GM21515 (cell line): Measurements from ENCODE around the gene EYS.
A peak's percentile ranks its signal among the peaks of the same experiment; 100 is the strongest.

Source experiments
- ATAC-seq: cut with Tn5 transposase; IDR thresholded peaks from one replicate; pipeline ENCODE4 v1.9.1; 2021; ENCODE audit not compliant: unreplicated experiment

The EYS gene

DNA sequence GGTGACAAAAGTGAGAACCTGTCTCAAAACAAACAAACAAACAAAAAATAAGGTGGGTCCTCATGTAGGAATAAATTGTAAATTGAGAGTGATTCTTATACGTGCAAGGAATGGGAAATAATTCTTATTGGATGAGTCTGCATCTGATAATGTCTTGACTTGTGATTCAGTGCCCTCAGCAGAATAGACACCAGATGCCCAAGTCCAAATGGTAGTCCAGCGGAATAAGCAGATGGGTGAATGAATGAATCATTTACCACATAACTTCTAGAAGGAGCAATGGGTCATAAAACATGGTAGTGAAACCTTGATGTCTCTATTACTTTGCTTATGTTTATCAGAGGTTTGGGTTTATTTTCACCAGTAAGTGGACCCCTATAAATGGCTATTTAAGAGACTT lies 1323.7 kb downstream of the EYS start:
- no peak for ATAC-seq

DNA sequence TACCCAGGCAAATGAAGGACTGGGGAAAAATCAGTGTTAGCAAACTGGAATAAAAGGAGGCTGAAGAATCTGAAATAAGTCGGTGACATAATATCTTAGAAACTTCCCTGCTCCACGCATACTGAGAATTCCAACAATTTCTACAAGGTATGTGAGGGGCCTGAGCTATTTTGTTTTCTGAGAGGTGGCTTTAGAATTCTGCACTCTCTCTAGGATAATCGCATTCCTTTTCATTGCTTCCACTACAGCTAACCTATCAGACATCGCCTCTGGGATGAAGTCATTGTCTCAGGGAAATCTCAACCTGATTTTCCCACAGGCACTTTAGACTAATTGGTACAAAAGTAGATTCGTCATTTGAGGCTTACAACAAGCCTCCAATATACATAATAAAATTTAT lies 1330.6 kb downstream of the EYS start:
- no peak for ATAC-seq

GRCh38 chr6:64357430-64357829 lies 1349.6 kb downstream of the EYS start:
- no peak for ATAC-seq

- ATAC-seq: no peak
Measured at GRCh38 chr6:64347411-64347810, 1359.6 kb downstream of the EYS start.

GRCh38 chr6:64335195-64335594 lies 1371.8 kb downstream of the EYS start:
- no peak for ATAC-seq

DNA sequence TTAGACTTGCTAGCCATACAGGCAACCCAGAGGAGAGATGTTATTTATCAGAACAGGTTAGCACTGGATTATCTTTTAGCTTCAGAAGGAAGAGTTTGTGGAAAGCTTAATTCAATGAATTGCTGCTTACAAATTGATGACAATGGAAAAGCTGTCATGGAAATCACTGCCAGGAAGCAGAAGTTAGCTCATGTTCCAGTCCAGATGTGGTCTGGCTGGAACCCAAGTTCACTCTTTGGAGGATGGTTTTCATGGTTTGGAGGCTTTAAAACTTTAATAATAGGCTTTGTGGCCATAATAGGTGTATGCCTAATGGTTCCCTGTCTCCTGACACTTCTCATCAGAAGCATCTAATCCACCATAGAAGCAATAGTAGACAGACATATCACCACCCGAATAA lies 1372.4 kb downstream of the EYS start:
- no peak for ATAC-seq

- no peak for ATAC-seq
Measured at GRCh38 chr6:64330694-64331307, 1376.2 kb downstream of the EYS start.

- no peak for ATAC-seq
Measured at GRCh38 chr6:64326939-64327338, 1380.1 kb downstream of the EYS start.

DNA sequence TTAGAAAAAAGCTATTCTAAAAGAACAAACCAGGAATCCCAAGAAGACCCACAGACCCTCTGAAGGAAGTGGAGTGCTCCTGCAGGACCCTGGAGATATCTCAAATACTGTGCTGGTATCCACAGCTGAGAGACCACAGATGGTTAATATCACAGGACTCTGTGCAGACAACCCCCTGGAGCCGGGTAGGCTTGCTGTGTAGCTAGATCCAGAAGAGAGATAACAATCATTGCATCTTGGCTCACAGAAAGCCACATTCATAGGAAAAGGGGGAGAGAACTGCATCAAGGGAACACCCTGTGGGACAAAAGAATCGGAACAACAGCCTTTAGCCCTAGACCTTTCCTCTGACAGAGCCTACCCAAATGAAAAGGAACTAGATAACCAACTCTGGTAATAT lies 1381.9 kb downstream of the EYS start:
- ATAC-seq: no peak

GRCh38 chr6:64310214-64310613 lies 1396.8 kb downstream of the EYS start:
- no peak for ATAC-seq

DNA sequence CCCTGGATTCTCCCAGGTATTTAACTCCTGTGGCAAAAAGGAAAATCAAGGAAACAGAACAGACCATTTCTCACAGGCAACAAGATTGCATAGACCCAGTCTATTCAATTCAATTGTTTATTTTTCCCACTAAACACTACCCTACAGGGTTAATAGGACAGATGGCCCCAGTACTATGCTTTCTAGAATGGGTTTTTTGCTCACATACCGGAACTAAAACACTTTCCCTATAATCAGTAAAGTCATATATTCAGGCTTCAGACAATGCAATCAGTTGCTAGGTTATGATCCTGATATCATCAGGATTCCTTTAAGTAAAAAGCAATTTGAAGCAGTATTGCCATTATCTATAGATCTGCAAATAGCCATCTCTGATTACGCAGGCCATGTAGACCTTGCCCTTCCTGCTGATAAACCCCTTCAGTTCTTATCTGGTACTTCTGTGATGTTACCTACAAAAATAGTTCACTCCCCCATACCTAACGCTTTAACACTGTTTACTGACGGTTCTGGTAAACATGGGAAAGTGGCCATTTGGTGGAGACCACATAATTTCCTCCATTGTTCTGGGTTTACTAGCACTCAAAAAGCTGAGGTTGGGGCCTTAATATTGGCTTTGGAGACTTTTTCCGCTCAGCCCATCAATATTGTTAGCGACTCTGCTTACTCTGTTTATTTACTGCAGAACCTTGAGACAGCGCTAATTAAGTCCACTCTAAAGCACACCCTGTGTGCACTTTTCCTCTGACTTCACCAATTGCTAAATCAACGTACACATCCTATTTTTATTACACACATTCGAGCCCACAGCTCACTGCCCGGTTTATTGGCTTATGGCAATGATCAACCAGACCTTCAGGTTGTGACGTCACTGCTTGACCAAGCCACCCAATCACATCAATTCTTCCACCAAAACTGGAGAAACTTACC lies 1405.5 kb downstream of the EYS start:
- no peak for ATAC-seq

DNA sequence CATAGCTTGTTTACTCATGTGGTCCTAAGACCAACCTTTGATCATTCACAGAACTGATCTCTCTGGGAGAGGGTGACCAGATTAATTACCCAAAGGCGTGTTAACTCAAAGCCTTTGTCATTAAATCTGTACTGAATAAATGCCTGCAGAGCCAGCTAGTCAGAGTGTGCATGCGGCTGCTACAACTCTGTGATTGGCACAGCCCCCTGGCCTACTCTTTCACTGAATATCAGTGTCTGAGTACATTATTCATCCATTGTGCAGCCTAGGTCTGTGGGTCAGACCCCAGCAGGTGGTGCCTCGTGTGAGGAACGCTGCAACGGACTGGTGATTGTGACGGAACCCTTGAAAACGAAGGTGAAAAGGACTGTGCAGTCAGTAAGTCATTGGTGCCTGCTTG lies 1407.8 kb downstream of the EYS start:
- ATAC-seq: no peak

- ATAC-seq: no peak
Measured at GRCh38 chr6:64294034-64294433, 1413.0 kb downstream of the EYS start.

GRCh38 chr6:64293298-64293697 lies 1413.7 kb downstream of the EYS start:
- ATAC-seq: no peak

DNA sequence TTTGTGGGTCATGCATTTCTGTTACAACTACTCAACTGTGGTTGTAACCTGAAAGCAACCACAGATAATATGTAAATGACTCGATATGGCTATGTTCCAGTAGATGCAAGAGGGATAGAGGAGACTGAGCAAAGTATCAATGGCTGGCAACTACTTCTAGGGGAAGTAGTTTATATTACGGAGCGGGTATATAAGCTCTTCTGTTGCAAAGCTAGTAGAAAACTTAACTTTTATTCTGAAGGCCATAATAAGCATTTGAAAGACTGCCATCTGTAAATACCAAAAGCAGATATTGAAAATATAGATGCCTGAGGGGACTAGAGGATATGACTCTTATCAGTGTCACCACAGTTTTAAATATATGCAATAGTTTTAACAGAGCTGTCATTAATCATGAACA lies 1416.2 kb downstream of the EYS start:
- no peak for ATAC-seq

DNA sequence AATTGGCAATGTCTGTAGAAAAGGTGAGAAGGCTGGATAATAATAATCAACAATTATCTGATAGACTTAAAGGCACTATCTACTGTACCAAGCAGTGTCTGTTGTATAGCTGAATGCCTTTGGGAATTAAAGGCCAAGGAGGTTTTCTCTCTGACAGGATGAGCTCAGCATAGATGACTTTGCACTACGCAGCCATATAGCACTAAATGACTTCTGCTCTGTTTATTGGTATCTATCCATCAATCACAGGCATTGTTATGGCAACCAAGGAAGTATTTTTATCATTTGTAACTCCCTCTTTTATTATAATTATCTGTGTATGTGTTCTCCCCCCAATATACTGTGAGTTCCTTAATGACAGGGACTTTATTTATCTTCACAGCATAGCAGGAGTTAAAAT lies 1417.1 kb downstream of the EYS start:
- no peak for ATAC-seq

- ATAC-seq: no peak
Measured at GRCh38 chr6:64288351-64288750, 1418.7 kb downstream of the EYS start.

DNA sequence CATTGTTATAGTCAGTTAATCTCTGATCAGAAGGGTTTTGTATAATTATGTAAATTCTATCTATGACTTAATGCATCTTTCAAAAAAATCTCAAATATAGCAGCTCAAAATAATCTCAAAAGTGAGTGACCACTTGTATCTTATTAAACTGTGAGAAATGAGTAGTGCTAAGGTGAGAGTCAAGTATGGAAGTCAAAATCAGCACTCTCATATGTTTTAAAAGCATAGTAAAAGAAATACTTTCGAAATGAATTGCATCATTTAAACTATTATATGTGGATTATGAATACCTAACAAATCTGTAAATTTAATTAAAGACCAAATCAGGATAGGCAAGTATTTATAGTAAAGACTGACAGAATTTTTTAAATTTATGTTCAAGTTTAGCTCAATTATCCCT lies 1425.9 kb downstream of the EYS start:
- no peak for ATAC-seq

DNA sequence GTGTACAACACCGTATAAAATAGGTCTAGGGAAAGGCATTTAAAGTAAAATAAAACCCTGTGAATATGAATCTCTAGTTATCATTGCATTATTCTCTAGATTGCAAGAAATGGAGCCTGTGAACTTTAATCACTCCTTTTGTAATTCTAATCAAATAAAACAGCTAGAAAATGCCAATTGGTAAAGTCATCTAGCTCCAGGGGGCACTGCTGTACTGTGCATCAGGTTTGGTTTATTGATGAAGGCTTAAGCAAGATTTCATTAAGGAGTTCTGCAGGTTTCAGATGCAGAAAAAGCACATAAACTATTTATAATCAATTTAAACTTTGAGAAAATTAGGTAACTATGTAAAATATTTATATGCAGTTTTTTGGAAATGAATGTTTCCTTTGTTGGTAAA lies 1426.5 kb downstream of the EYS start:
- ATAC-seq: no peak

GRCh38 chr6:64270083-64270482 lies 1436.9 kb downstream of the EYS start:
- ATAC-seq: no peak

DNA sequence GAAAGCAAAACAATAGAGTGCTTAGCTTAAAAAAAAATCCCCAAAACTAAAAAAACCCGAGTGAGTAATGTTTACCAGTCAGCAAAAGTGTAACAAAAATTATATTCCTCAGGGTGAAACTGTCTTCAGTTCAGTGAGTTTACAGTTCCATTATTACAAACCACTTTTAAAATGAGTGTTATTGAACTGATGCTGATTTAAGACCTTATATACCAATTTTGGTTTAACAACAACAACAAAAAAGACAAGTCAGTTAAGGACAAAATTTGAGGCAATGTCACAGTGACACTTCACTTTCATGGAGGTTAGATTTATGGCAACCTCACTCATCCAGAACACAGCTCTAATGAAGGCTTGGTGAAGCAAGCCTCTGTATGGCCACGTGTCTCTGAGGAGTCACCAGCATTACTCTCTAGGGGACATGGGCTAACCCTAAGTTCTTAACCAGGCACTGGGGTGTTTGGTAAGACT lies 1440.6 kb downstream of the EYS start:
- peak; percentile 76 for ATAC-seq

- ATAC-seq: no peak
Measured at GRCh38 chr6:64263778-64264177, 1443.2 kb downstream of the EYS start.
